NB4 (cell line): ENCODE data around the gene KCNG4.
"Not testable (repeated sequence)": the region's sequence is repeated elsewhere in the genome, so short reads cannot be mapped to it uniquely, and the experiment has no call there.

Source experiments
- DNase-seq: peaks from one replicate; pipeline ENCODE4 v3.0.0; 2010; ENCODE audit warnings: low read depth
- H3K4me3 ChIP-seq: one replicate; pipeline ENCODE4 v1.5.1; 2011; ENCODE audit warnings: mild to moderate bottlenecking, low read depth, low read length, moderate library complexity
- CTCF ChIP-seq: IDR thresholded peaks from one replicate; pipeline ENCODE4 v1.5.1; 2012; ENCODE audit warnings: low read depth, low read length
- MAX ChIP-seq: IDR thresholded peaks from 2 replicates; pipeline ENCODE4 v1.6.1; 2011; ENCODE audit warnings: low read depth, low read length
- MYC ChIP-seq: IDR thresholded peaks from 2 replicates; pipeline ENCODE4 v1.6.1; 2011; ENCODE audit warnings: low read depth, low read length
- POLR2A ChIP-seq: IDR thresholded peaks from 2 replicates; pipeline ENCODE4 v1.6.1; 2011; ENCODE audit warnings: mild to moderate bottlenecking; ENCODE audit not compliant: insufficient read length; ENCODE audit errors: extremely low read depth

KCNG4 gene

GRCh38 chr16:84207251-84207650 is 32.6 kb downstream of the KCNG4 start:
- no peak overlapping the region for H3K4me3 ChIP-seq
- TF ChIP-seq MAX (no peak), MYC (no peak), POLR2A (no peak), CTCF (no peak)
- DNase-seq = no peak

- H3K4me3 ChIP-seq = no peak overlapping the region
- DNase-seq = no peak
- TF ChIP-seq MYC (no peak), POLR2A (no peak), MAX (no peak), CTCF (no peak)
Measured at GRCh38 chr16:84205976-84206691, 33.7 kb downstream of the KCNG4 start.

GRCh38 chr16:84205123-84205522 is 34.7 kb downstream of the KCNG4 start:
- not testable (repeated sequence) for DNase-seq, H3K4me3 ChIP-seq

- not testable (repeated sequence) for DNase-seq
Measured at GRCh38 chr16:84204551-84204950, 35.3 kb downstream of the KCNG4 start.

GRCh38 chr16:84199861-84200260 is 40.0 kb downstream of the KCNG4 start:
- peak; percentile 92 for DNase-seq
- H3K4me3 ChIP-seq = no peak overlapping the region
- no peak for TF ChIP-seq CTCF
- TF ChIP-seq POLR2A = no peak
- TF ChIP-seq MYC = peak; percentile 72
- TF ChIP-seq MAX = peak; percentile 58; the same call in 1 of the 2 replicates

More at GRCh38 chr16:84204551-84204950, 35.3 kb downstream of the KCNG4 start:
- H3K4me3 ChIP-seq = not testable (repeated sequence)

- DNase-seq = no peak
Measured at GRCh38 chr16:84199097-84199496, 40.7 kb downstream of the KCNG4 start.

GRCh38 chr16:84198401-84198800 is 41.4 kb downstream of the KCNG4 start:
- H3K4me3 ChIP-seq = no peak overlapping the region
- peak; percentile 43 for DNase-seq
- TF ChIP-seq MAX (no peak), POLR2A (no peak), CTCF (no peak), MYC (no peak)

More at GRCh38 chr16:84199097-84199496, 40.7 kb downstream of the KCNG4 start:
- no peak for TF ChIP-seq POLR2A
- H3K4me3 ChIP-seq = no peak overlapping the region
